HepG2 (cell line): ENCODE measurements around the gene IGFBP6. TPM values are rescaled to one million over a fixed set of nuclear protein-coding genes. Genes with fewer than 3 reads are reported as not detected.
A peak's percentile ranks its signal among the peaks of the same experiment; 100 is the strongest.

Source experiments
- ATRX ChIP-seq: sonication (generic); formaldehyde crosslinking; IDR thresholded peaks from 2 replicates; pipeline ENCODE4 v1.4.0; 2020; ENCODE audit warnings: missing genetic modification reagents, borderline replicate concordance
- FOXO4 ChIP-seq: sonication (generic); formaldehyde crosslinking; conservative IDR thresholded peaks from 2 replicates; pipeline ENCODE4 v1.8.1; 2023; ENCODE audit warnings: missing genetic modification reagents
- JUND ChIP-seq: sonication (generic); formaldehyde crosslinking; IDR thresholded peaks from 2 replicates; pipeline ENCODE4 v1.8.0; 2022; ENCODE audit warnings: mild to moderate bottlenecking, missing genetic modification reagents
- KMT2A ChIP-seq: sonication (generic); formaldehyde crosslinking; IDR thresholded peaks from 2 replicates; pipeline ENCODE4 v1.4.0; 2020; ENCODE audit warnings: missing genetic modification reagents
- MIXL1 ChIP-seq: IDR thresholded peaks from 2 replicates; pipeline ENCODE4 v1.6.1; 2016
- NR1H2 ChIP-seq: sonication (generic); formaldehyde crosslinking; IDR thresholded peaks from 2 replicates; pipeline ENCODE4 v1.8.1; 2022; ENCODE audit warnings: low read depth, missing genetic modification reagents, borderline replicate concordance
- POGZ ChIP-seq: sonication (generic); formaldehyde crosslinking; IDR thresholded peaks from 2 replicates; pipeline ENCODE4 v1.4.0; 2020; ENCODE audit warnings: mild to moderate bottlenecking, missing genetic modification reagents
- POLR2G ChIP-seq: fragments of 200-400 bp; formaldehyde crosslinking; IDR thresholded peaks from 2 replicates; pipeline ENCODE4 v1.6.1; 2018; ENCODE audit warnings: mild to moderate bottlenecking, low read depth, low read length, moderate library complexity
- SRF ChIP-seq: IDR thresholded peaks from 2 replicates; pipeline ENCODE4 v1.6.1; 2011; ENCODE audit warnings: mild to moderate bottlenecking, low read depth, low read length, moderate library complexity
- WIZ ChIP-seq: sonication (generic); formaldehyde crosslinking; IDR thresholded peaks from 2 replicates; pipeline ENCODE4 v1.5.1; 2020; ENCODE audit warnings: mild to moderate bottlenecking, missing genetic modification reagents
- ZBED4 ChIP-seq: sonication (generic); formaldehyde crosslinking; IDR thresholded peaks from 2 replicates; pipeline ENCODE4 v1.4.0; 2020; ENCODE audit warnings: missing genetic modification reagents, borderline replicate concordance
- ZBTB42 ChIP-seq: sonication (generic); formaldehyde crosslinking; IDR thresholded peaks from 2 replicates; pipeline ENCODE4 v1.5.0; 2020; ENCODE audit warnings: mild to moderate bottlenecking, missing genetic modification reagents
- ZNF180 ChIP-seq: sonication (generic); formaldehyde crosslinking; IDR thresholded peaks from 2 replicates; pipeline ENCODE4 v1.4.0; 2020; ENCODE audit warnings: low read depth, missing genetic modification reagents, borderline replicate concordance
- ZNF280D ChIP-seq: sonication (generic); formaldehyde crosslinking; IDR thresholded peaks from 2 replicates; pipeline ENCODE4 v1.5.1; 2020; ENCODE audit warnings: mild to moderate bottlenecking, missing genetic modification reagents
- ZNF3 ChIP-seq: IDR thresholded peaks from 2 replicates; pipeline ENCODE4 v1.7.0; 2017; ENCODE audit warnings: inconsistent platforms
- polyA plus RNA-seq, 8 experiments: library from polyadenylated mRNA; depleted of rRNA in 3 of 8; stranded (reverse) in 7 of 8; unstranded in 1 of 8; fragments of >200 nt; fragmentation: Illumina TruSeq in 4 of 8; extraction: Trizol in 4 of 8; gene quantifications; 2 replicates each; pipeline versions ENCODE4 v1.2.1 to v1.2.3, GENCODE V29; 2011 to 2016; ENCODE audit warnings: low read depth in 4 of 8, missing spikeins in 1 of 8, mixed read lengths in 1 of 8; ENCODE audit not compliant: insufficient read depth in 1 of 8
- total RNA-seq, 5 experiments: library from RNA; depleted of rRNA; stranded (reverse); fragments of >200 nt; fragmentation: Illumina TruSeq; extraction: Trizol; gene quantifications; 2 replicates each; pipeline ENCODE4 v1.2.3, GENCODE V29; 2016; ENCODE audit warnings: low read depth in 1 of 5
- TF ChIP-seq, protein P1 (sequence below): sonication (generic); formaldehyde crosslinking; IDR thresholded peaks from 2 replicates; pipeline ENCODE4 v1.8.1; 2023; ENCODE audit warnings: mild to moderate bottlenecking, inconsistent platforms, moderate library complexity, missing genetic modification reagents, borderline replicate concordance
- TF ChIP-seq, protein P2 (sequence below): sonication (generic); formaldehyde crosslinking; IDR thresholded peaks from 2 replicates; pipeline ENCODE4 v1.4.0; 2020; ENCODE audit warnings: missing genetic modification reagents, mild to moderate bottlenecking, borderline replicate concordance

IGFBP6 gene
- total and polyA plus RNA-seq, 2 of the 13 experiments (the other 11 are each of a cell fraction or from before 2014, with no cell fraction given): 3.9 to 25.2 TPM

- TF ChIP-seq ATRX (CRISPR knock-in tag) (no peak), FOXO4 (CRISPR knock-in tag) (no peak), ZNF180 (CRISPR knock-in tag) (no peak), WIZ (CRISPR knock-in tag) (no peak), ZBED4 (CRISPR knock-in tag) (no peak), POLR2G (peak; percentile 77; the same call in 1 of the 2 replicates), NR1H2 (CRISPR knock-in tag) (no peak), ZBTB42 (CRISPR knock-in tag) (no peak), JUND (no peak), KMT2A (CRISPR knock-in tag) (no peak; the same call in 1 of the 2 replicates), POGZ (CRISPR knock-in tag) (peak; percentile 5; the same call in 1 of the 2 replicates), SRF (no peak), MIXL1 (CRISPR knock-in tag) (no peak), ZNF280D (CRISPR knock-in tag) (no peak), ZNF3 (CRISPR knock-in tag) (no peak)
- TF ChIP-seq, protein P1, sequence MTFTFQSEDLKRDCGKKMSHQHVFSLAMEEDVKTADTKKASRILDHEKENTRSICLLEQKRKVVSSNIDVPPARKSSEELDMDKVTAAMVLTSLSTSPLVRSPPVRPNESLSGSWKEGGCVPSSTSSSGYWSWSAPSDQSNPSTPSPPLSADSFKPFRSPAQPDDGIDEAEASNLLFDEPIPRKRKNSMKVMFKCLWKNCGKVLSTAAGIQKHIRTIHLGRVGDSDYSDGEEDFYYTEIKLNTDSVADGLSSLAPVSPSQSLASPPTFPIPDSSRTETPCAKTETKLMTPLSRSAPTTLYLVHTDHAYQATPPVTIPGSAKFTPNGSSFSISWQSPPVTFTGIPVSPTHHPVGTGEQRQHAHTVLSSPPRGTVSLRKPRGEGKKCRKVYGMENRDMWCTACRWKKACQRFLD: no peak
- TF ChIP-seq, protein P2, sequence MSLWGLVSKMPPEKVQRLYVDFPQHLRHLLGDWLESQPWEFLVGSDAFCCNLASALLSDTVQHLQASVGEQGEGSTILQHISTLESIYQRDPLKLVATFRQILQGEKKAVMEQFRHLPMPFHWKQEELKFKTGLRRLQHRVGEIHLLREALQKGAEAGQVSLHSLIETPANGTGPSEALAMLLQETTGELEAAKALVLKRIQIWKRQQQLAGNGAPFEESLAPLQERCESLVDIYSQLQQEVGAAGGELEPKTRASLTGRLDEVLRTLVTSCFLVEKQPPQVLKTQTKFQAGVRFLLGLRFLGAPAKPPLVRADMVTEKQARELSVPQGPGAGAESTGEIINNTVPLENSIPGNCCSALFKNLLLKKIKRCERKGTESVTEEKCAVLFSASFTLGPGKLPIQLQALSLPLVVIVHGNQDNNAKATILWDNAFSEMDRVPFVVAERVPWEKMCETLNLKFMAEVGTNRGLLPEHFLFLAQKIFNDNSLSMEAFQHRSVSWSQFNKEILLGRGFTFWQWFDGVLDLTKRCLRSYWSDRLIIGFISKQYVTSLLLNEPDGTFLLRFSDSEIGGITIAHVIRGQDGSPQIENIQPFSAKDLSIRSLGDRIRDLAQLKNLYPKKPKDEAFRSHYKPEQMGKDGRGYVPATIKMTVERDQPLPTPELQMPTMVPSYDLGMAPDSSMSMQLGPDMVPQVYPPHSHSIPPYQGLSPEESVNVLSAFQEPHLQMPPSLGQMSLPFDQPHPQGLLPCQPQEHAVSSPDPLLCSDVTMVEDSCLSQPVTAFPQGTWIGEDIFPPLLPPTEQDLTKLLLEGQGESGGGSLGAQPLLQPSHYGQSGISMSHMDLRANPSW (CRISPR knock-in tag): no peak
Measured at GRCh38 chr12:53049571-53050318, 47.7 kb upstream of the IGFBP6 start, which contains the start of gene TNS2 (continued).
